ENCODE data around the gene SLC6A18. TPM values are rescaled to one million over a fixed set of nuclear protein-coding genes. Genes with fewer than 3 reads are reported as not detected.

Gene SLC6A18
- total RNA-seq, 2 donors from 2014 or later, result not detected

DNA sequence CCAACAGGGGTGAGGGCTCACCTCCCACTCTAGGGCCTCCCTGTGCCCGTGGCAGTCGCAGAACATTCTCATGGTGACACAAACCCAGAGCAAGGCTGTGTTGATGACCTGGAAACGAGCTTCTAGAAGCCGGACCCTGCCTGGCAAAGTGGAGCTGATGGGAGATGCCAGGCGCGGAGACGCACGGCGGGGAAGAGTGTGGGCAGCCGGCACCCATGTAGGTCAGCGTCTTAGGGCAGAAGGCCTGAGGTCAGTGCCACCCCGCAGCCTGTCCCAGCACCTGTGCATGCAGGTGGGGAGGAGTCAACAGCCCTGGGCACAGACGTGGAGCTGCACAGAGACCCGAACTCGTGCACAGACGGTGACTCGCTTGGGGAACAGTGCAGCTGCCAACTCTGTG lies 5.4 kb downstream of the SLC6A18 start:
- 82 to 86% methylated on average over 12 to 17 of the region's 17 CpGs for WGBS, 2 donors
- Histone ChIP-seq H3K27me3 (no peaks in the 10 kb centered on the region), H3K4me1 (no peaks in the 10 kb centered on the region), H3K9me3 (peaks cover 0 to 10% (median 0%) of the 10 kb centered on the region in 3 donors), H3K4me3 (no peak overlapping the region), H3K27ac (no peak overlapping the region), H3K36me3 (replicated peaks in 1 of 2; ENCODE audit: insufficient read depth in 1 of 2, low read depth in 2 of 2) (no peaks in the 10 kb centered on the region)
- ATAC-seq (no peak), DNase-seq (no peak)
- intact Hi-C loops (cut with DNase I), result no loop called here
- TF ChIP-seq, protein P1, sequence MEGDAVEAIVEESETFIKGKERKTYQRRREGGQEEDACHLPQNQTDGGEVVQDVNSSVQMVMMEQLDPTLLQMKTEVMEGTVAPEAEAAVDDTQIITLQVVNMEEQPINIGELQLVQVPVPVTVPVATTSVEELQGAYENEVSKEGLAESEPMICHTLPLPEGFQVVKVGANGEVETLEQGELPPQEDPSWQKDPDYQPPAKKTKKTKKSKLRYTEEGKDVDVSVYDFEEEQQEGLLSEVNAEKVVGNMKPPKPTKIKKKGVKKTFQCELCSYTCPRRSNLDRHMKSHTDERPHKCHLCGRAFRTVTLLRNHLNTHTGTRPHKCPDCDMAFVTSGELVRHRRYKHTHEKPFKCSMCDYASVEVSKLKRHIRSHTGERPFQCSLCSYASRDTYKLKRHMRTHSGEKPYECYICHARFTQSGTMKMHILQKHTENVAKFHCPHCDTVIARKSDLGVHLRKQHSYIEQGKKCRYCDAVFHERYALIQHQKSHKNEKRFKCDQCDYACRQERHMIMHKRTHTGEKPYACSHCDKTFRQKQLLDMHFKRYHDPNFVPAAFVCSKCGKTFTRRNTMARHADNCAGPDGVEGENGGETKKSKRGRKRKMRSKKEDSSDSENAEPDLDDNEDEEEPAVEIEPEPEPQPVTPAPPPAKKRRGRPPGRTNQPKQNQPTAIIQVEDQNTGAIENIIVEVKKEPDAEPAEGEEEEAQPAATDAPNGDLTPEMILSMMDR (IDR thresholded peaks at IDR 0.05), result no peak
- no peak for TF ChIP-seq POLR2A (IDR thresholded peaks at IDR 0.05)

DNA sequence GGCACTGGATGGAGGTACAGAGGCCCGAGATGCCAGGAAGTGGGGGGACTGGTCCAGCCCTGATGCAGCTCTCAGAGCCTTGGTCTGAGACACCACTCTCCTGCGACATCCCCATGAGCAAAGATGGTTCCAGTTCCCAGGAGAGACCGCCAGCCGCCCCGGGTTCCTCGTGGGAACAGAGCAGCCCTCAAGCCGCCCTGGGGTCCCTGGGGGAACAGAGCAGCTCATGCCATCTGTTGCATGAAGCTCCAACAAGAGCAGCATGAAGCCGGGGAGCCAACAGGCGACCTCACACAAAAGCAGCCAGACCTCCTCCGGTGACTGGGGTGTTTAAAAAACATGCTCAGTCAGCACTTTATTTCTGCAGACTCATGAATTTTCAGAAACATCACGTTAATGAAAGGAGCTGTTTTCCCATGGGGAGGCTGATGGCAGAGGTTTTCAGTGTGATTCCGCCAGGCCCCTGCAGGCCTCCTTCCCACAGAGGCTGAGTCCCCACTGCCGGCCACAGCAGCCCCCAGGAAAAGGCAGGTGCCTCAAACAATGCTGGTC lies 6.2 kb downstream of the SLC6A18 start:
- DNase-seq (no peak), ATAC-seq (no peak)
- Histone ChIP-seq H3K4me1 (no peaks in the 10 kb centered on the region), H3K4me3 (no peak overlapping the region), H3K27me3 (no peaks in the 10 kb centered on the region), H3K27ac (no peak overlapping the region), H3K9me3 (peaks cover 0 to 12% (median 0%) of the 10 kb centered on the region in 3 donors), H3K36me3 (replicated peaks in 1 of 2; ENCODE audit: insufficient read depth in 1 of 2, low read depth in 2 of 2) (no peaks in the 10 kb centered on the region)
- WGBS, 2 donors, result 72 to 86% methylated on average over 4 to 13 of the region's 13 CpGs
- no peak for TF ChIP-seq POLR2A (IDR thresholded peaks at IDR 0.05)
- TF ChIP-seq, protein P1 (IDR thresholded peaks at IDR 0.05), result no peak
- intact Hi-C loops (cut with DNase I), result no loop called here

DNA sequence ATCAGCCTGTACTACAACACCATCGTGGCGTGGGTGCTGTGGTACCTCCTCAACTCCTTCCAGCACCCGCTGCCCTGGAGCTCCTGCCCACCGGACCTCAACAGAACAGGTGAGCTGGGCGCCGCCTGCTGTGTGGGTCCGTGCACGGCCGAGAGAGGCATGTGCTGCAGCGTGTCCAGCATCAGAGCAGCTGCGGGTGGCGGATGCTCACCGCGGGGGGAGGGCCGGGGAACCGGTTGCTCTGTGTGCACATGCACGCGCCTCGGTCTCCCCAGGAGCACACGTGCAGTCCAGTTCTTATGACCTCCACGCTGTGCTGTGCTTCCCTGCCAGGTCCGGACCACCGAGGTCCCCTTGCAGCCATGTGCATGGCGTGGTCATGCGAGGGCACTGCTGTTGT lies 7.6 kb downstream of the SLC6A18 start:
- Histone ChIP-seq H3K9me3 (peaks cover 0 to 12% (median 0%) of the 10 kb centered on the region in 3 donors), H3K36me3 (replicated peaks in 1 of 2; ENCODE audit: insufficient read depth in 1 of 2, low read depth in 2 of 2) (no peaks in the 10 kb centered on the region), H3K4me3 (no peak overlapping the region), H3K27ac (no peak overlapping the region), H3K4me1 (no peaks in the 10 kb centered on the region), H3K27me3 (no peaks in the 10 kb centered on the region)
- 79 to 88% methylated on average over 5 to 25 of the region's 25 CpGs for WGBS, 2 donors
- ATAC-seq (no peak), DNase-seq (no peak)
- intact Hi-C loops (cut with DNase I), result no loop called here
- TF ChIP-seq, protein P1 (IDR thresholded peaks at IDR 0.05), result no peak
- TF ChIP-seq POLR2A (IDR thresholded peaks at IDR 0.05), result no peak

- Histone ChIP-seq H3K27me3 (no peaks in the 10 kb centered on the region), H3K4me1 (no peaks in the 10 kb centered on the region), H3K27ac (no peak overlapping the region), H3K4me3 (no peak overlapping the region), H3K36me3 (replicated peaks in 1 of 2; ENCODE audit: insufficient read depth in 1 of 2, low read depth in 2 of 2) (no peaks in the 10 kb centered on the region), H3K9me3 (peaks cover 0 to 12% (median 0%) of the 10 kb centered on the region in 3 donors)
- ATAC-seq, result no peak
- 78 to 79% methylated on average over 8 of the region's 8 CpGs for WGBS, 2 donors
- no peak for TF ChIP-seq POLR2A (IDR thresholded peaks at IDR 0.05)
- TF ChIP-seq, protein P1 (IDR thresholded peaks at IDR 0.05), result no peak
- DNase-seq, result no peak
- intact Hi-C loops (cut with DNase I), result no loop called here
These were observed 10.2 kb downstream of the SLC6A18 start for GRCh38 chr5:1235379-1235778.

DNA sequence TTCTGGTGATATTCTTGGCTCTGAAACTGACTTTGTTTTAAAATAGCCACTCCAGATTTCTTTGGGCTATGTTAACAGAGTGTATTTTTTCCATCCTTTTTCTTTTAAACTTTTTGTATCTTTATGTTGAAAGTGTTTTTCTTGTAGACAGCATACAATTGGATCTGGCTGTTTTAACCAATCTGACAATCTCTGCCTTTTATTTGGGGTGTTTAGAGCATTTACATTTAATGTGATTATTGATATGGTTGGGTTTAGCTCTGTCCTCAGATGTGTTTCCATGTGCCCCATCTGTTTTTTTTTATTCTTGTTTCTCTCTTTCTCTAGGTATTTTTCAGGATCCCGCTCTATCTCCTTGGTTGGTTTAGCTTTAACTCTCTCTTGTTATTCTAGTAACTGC lies 10.7 kb downstream of the SLC6A18 start:
- H3K27ac ChIP-seq, result no peak overlapping the region
- 78 to 100% methylated on average over 1 of the region's 1 CpG for WGBS, 2 donors
- no peak overlapping the region for H3K4me3 ChIP-seq
- peaks cover 0 to 12% (median 0%) of the 10 kb centered on the region in 3 donors for H3K9me3 ChIP-seq
- no peaks in the 10 kb centered on the region for H3K27me3 ChIP-seq
- no peak for TF ChIP-seq POLR2A (IDR thresholded peaks at IDR 0.05)
- no peak for DNase-seq
- no peak for ATAC-seq
- no peaks in the 10 kb centered on the region for H3K4me1 ChIP-seq
- intact Hi-C loops (cut with DNase I), result no loop called here
- no peaks in the 10 kb centered on the region for H3K36me3 ChIP-seq (replicated peaks in 1 of 2; ENCODE audit: insufficient read depth in 1 of 2, low read depth in 2 of 2)
